Measurements from ENCODE around the gene ZNF503.

Gene ZNF503

GRCh38 chr10:75395066-75395931 is 6.3 kb downstream of the ZNF503 start:
- Histone ChIP-seq H3K4me3 (ENCODE audit: low read depth, low read length) (no peak overlapping the region), H3K79me2 (ENCODE audit: control insufficient read depth, insufficient read depth, low read length, poor library complexity) (peaks cover 14% of the 10 kb centered on the region), H3K36me3 (ENCODE audit: control insufficient read depth in 1 of 2, insufficient read depth in 2 of 2, low read length in 2 of 2) (peaks cover 14 to 15% of the 10 kb centered on the region in 2 experiments), H2BK12ac (ENCODE audit: low read length) (no peak overlapping the region), H4K8ac (ENCODE audit: low read depth, low read length) (peak overlapping the region; percentile 66), H3K4me1 (ENCODE audit: control insufficient read depth in 1 of 2, insufficient read depth in 2 of 2, low read length in 2 of 2) (peaks cover 20 to 21% of the 10 kb centered on the region in 2 experiments), H2AFZ (ENCODE audit: insufficient read depth, low read length, poor library complexity) (no peak overlapping the region), H2BK120ac (ENCODE audit: insufficient read depth, low read length, poor library complexity) (no peak overlapping the region), H2BK5ac (ENCODE audit: low read depth, low read length, poor library complexity) (no peak overlapping the region), H3K27me3 (ENCODE audit: insufficient read depth, low read length) (peaks cover 34% of the 10 kb centered on the region), H3K23ac (ENCODE audit: low read length) (no peak overlapping the region), H3K18ac (ENCODE audit: low read length) (peak overlapping the region; percentile 72), H4K12ac (ENCODE audit: low read depth, low read length) (no peak overlapping the region), H3K27ac (ENCODE audit: low read depth, low read length) (no peak overlapping the region), H2AK5ac (ENCODE audit: low read length) (no peak overlapping the region), H3K4ac (ENCODE audit: low read depth, low read length) (no peak overlapping the region), H3K4me2 (ENCODE audit: low read length) (peak overlapping the region; percentile 96), H3K79me1 (ENCODE audit: low read length) (peaks cover 28% of the 10 kb centered on the region), H3K14ac (ENCODE audit: low read length) (peak overlapping the region; percentile 6), H4K91ac (ENCODE audit: low read depth, low read length) (peak overlapping the region; percentile 56), H3K9me3 (ENCODE audit: insufficient read depth, low read depth, low read length) (peaks cover 5% of the 10 kb centered on the region), H3K9ac (ENCODE audit: low read length) (no peak overlapping the region)
- DNase-seq = peak in 1 of 2 donors; percentile 29
- WGBS (ENCODE audit: extremely low coverage, insufficient coverage, insufficient read length) = no CpG with 5 or more reads among the region's 64 CpGs

GRCh38 chr10:75394221-75394620 is 7.3 kb downstream of the ZNF503 start:
- H2BK5ac ChIP-seq (ENCODE audit: low read depth, low read length, poor library complexity) = no peak overlapping the region
- H2BK12ac ChIP-seq (ENCODE audit: low read length) = no peak overlapping the region
- WGBS (ENCODE audit: extremely low coverage, insufficient coverage, insufficient read length) = no CpG with 5 or more reads among the region's 7 CpGs
- H3K27me3 ChIP-seq (ENCODE audit: insufficient read depth, low read length) = peaks cover 26% of the 10 kb centered on the region
- no peak overlapping the region for H4K12ac ChIP-seq (ENCODE audit: low read depth, low read length)
- H4K8ac ChIP-seq (ENCODE audit: low read depth, low read length) = no peak overlapping the region
- DNase-seq = no peak
- H3K23ac ChIP-seq (ENCODE audit: low read length) = no peak overlapping the region
- H2AFZ ChIP-seq (ENCODE audit: insufficient read depth, low read length, poor library complexity) = no peak overlapping the region
- no peak overlapping the region for H3K18ac ChIP-seq (ENCODE audit: low read length)
- peaks cover 21% of the 10 kb centered on the region for H3K79me1 ChIP-seq (ENCODE audit: low read length)
- H3K9ac ChIP-seq (ENCODE audit: low read length) = no peak overlapping the region
- peaks cover 9% of the 10 kb centered on the region in 2 experiments for H3K36me3 ChIP-seq (ENCODE audit: control insufficient read depth in 1 of 2, insufficient read depth in 2 of 2, low read length in 2 of 2)
- H3K27ac ChIP-seq (ENCODE audit: low read depth, low read length) = no peak overlapping the region
- peaks cover 5% of the 10 kb centered on the region for H3K9me3 ChIP-seq (ENCODE audit: insufficient read depth, low read depth, low read length)
- no peak overlapping the region for H2AK5ac ChIP-seq (ENCODE audit: low read length)
- H3K4me2 ChIP-seq (ENCODE audit: low read length) = no peak overlapping the region
- no peak overlapping the region for H3K14ac ChIP-seq (ENCODE audit: low read length)
- H3K79me2 ChIP-seq (ENCODE audit: control insufficient read depth, insufficient read depth, low read length, poor library complexity) = peaks cover 6% of the 10 kb centered on the region
- no peak overlapping the region for H3K4me3 ChIP-seq (ENCODE audit: low read depth, low read length)
- H4K91ac ChIP-seq (ENCODE audit: low read depth, low read length) = no peak overlapping the region
- no peak overlapping the region for H2BK120ac ChIP-seq (ENCODE audit: insufficient read depth, low read length, poor library complexity)
- H3K4ac ChIP-seq (ENCODE audit: low read depth, low read length) = no peak overlapping the region
- H3K4me1 ChIP-seq (ENCODE audit: control insufficient read depth in 1 of 2, insufficient read depth in 2 of 2, low read length in 2 of 2) = peaks cover 15 to 17% of the 10 kb centered on the region in 2 experiments

- peaks cover 15% of the 10 kb centered on the region for H3K79me1 ChIP-seq (ENCODE audit: low read length)
- no peak overlapping the region for H3K27ac ChIP-seq (ENCODE audit: low read depth, low read length)
- no peak overlapping the region for H2AFZ ChIP-seq (ENCODE audit: insufficient read depth, low read length, poor library complexity)
- no peak overlapping the region for H4K12ac ChIP-seq (ENCODE audit: low read depth, low read length)
- H3K23ac ChIP-seq (ENCODE audit: low read length) = no peak overlapping the region
- no peak overlapping the region for H2BK120ac ChIP-seq (ENCODE audit: insufficient read depth, low read length, poor library complexity)
- H3K4me3 ChIP-seq (ENCODE audit: low read depth, low read length) = no peak overlapping the region
- H3K9me3 ChIP-seq (ENCODE audit: insufficient read depth, low read depth, low read length) = peaks cover under 1% of the 10 kb centered on the region
- H2BK5ac ChIP-seq (ENCODE audit: low read depth, low read length, poor library complexity) = no peak overlapping the region
- peaks cover 18% of the 10 kb centered on the region for H3K27me3 ChIP-seq (ENCODE audit: insufficient read depth, low read length)
- H3K14ac ChIP-seq (ENCODE audit: low read length) = no peak overlapping the region
- H2BK12ac ChIP-seq (ENCODE audit: low read length) = no peak overlapping the region
- H4K8ac ChIP-seq (ENCODE audit: low read depth, low read length) = no peak overlapping the region
- no peaks in the 10 kb centered on the region for H3K36me3 ChIP-seq (ENCODE audit: control insufficient read depth in 1 of 2, insufficient read depth in 2 of 2, low read length in 2 of 2)
- DNase-seq = no peak
- no peak overlapping the region for H2AK5ac ChIP-seq (ENCODE audit: low read length)
- no peaks in the 10 kb centered on the region for H3K79me2 ChIP-seq (ENCODE audit: control insufficient read depth, insufficient read depth, low read length, poor library complexity)
- H4K91ac ChIP-seq (ENCODE audit: low read depth, low read length) = no peak overlapping the region
- H3K4me2 ChIP-seq (ENCODE audit: low read length) = no peak overlapping the region
- H3K9ac ChIP-seq (ENCODE audit: low read length) = no peak overlapping the region
- peaks cover 7 to 9% of the 10 kb centered on the region in 2 experiments for H3K4me1 ChIP-seq (ENCODE audit: control insufficient read depth in 1 of 2, insufficient read depth in 2 of 2, low read length in 2 of 2)
- no peak overlapping the region for H3K18ac ChIP-seq (ENCODE audit: low read length)
- no peak overlapping the region for H3K4ac ChIP-seq (ENCODE audit: low read depth, low read length)
Observed at GRCh38 chr10:75392744-75393143, 8.8 kb downstream of the ZNF503 start.

- H4K12ac ChIP-seq (ENCODE audit: low read depth, low read length) = no peak overlapping the region
- no peak overlapping the region for H2AFZ ChIP-seq (ENCODE audit: insufficient read depth, low read length, poor library complexity)
- H2BK12ac ChIP-seq (ENCODE audit: low read length) = no peak overlapping the region
- H4K91ac ChIP-seq (ENCODE audit: low read depth, low read length) = no peak overlapping the region
- no peak overlapping the region for H3K4ac ChIP-seq (ENCODE audit: low read depth, low read length)
- H3K9ac ChIP-seq (ENCODE audit: low read length) = no peak overlapping the region
- peaks cover 18% of the 10 kb centered on the region for H3K27me3 ChIP-seq (ENCODE audit: insufficient read depth, low read length)
- no peak overlapping the region for H3K27ac ChIP-seq (ENCODE audit: low read depth, low read length)
- H3K79me1 ChIP-seq (ENCODE audit: low read length) = peaks cover 14% of the 10 kb centered on the region
- H4K8ac ChIP-seq (ENCODE audit: low read depth, low read length) = no peak overlapping the region
- peaks cover 7 to 9% of the 10 kb centered on the region in 2 experiments for H3K4me1 ChIP-seq (ENCODE audit: control insufficient read depth in 1 of 2, insufficient read depth in 2 of 2, low read length in 2 of 2)
- no peak overlapping the region for H2AK5ac ChIP-seq (ENCODE audit: low read length)
- no peak overlapping the region for H3K18ac ChIP-seq (ENCODE audit: low read length)
- DNase-seq = no peak
- WGBS (ENCODE audit: extremely low coverage, insufficient coverage, insufficient read length) = no CpG with 5 or more reads among the region's 2 CpGs
- no peaks in the 10 kb centered on the region for H3K79me2 ChIP-seq (ENCODE audit: control insufficient read depth, insufficient read depth, low read length, poor library complexity)
- no peak overlapping the region for H3K4me2 ChIP-seq (ENCODE audit: low read length)
- no peak overlapping the region for H3K14ac ChIP-seq (ENCODE audit: low read length)
- no peak overlapping the region for H3K4me3 ChIP-seq (ENCODE audit: low read depth, low read length)
- H2BK120ac ChIP-seq (ENCODE audit: insufficient read depth, low read length, poor library complexity) = no peak overlapping the region
- peaks cover 2% of the 10 kb centered on the region for H3K9me3 ChIP-seq (ENCODE audit: insufficient read depth, low read depth, low read length)
- H3K23ac ChIP-seq (ENCODE audit: low read length) = no peak overlapping the region
- H2BK5ac ChIP-seq (ENCODE audit: low read depth, low read length, poor library complexity) = no peak overlapping the region
- H3K36me3 ChIP-seq (ENCODE audit: control insufficient read depth in 1 of 2, insufficient read depth in 2 of 2, low read length in 2 of 2) = no peaks in the 10 kb centered on the region
Observed at GRCh38 chr10:75392271-75392670, 9.3 kb downstream of the ZNF503 start.
